MG63 (cell line): ENCODE measurements around the gene GPS1. TPM values are rescaled to one million over a fixed set of nuclear protein-coding genes. Genes with fewer than 3 reads are reported as not detected.
A peak's percentile ranks its signal among the peaks of the same experiment; 100 is the strongest.

Experiments used
- DNase-seq: peaks from one replicate; pipeline ENCODE4 v3.0.0-alpha.2; 2020
- H3K27me3 ChIP-seq: fragments of 250-450 bp; sonication (Bioruptor Pico); 2 replicates; pipeline ENCODE4 v1.5.1; 2020; ENCODE audit warnings: mild to moderate bottlenecking, moderate library complexity
- H3K36me3 ChIP-seq: fragments of 250-450 bp; sonication (Bioruptor Pico); 2 replicates; pipeline ENCODE4 v1.5.1; 2020; ENCODE audit warnings: mild to moderate bottlenecking, moderate library complexity
- H3K4me3 ChIP-seq: fragments of 250-450 bp; sonication (Bioruptor Pico); 2 replicates; pipeline ENCODE4 v1.5.1; 2020; ENCODE audit warnings: mild to moderate bottlenecking, moderate library complexity
- H3K9me3 ChIP-seq: fragments of 250-450 bp; sonication (Bioruptor Pico); 2 replicates; pipeline ENCODE4 v1.5.1; 2020; ENCODE audit warnings: mild to moderate bottlenecking, moderate library complexity
- total RNA-seq: library from RNA; depleted of rRNA; stranded (reverse); fragments of >200 nt; shearing (Covaris generic); gene quantifications from 2 replicates; pipeline ENCODE4 v1.2.3, GENCODE V29; 2014; ENCODE audit warnings: low replicate concordance

Gene GPS1
- total RNA-seq, 1 experiment from 2014 or later, result 181 TPM

GRCh38 chr17:82095777-82096708 is 44.3 kb downstream of the GPS1 start:
- peaks cover 62% of the 10 kb centered on the region for H3K36me3 ChIP-seq
- H3K9me3 ChIP-seq, result no peaks in the 10 kb centered on the region
- DNase-seq, result no peak
- H3K27me3 ChIP-seq, result no peaks in the 10 kb centered on the region
- peak overlapping the region; percentile 84 for H3K4me3 ChIP-seq

- Histone ChIP-seq H3K36me3 (peaks cover 55% of the 10 kb centered on the region), H3K9me3 (no peaks in the 10 kb centered on the region), H3K4me3 (peak overlapping the region; percentile 84), H3K27me3 (no peaks in the 10 kb centered on the region)
- DNase-seq, result no peak
These were observed 45.0 kb downstream of the GPS1 start for GRCh38 chr17:82096709-82097183.

DNA sequence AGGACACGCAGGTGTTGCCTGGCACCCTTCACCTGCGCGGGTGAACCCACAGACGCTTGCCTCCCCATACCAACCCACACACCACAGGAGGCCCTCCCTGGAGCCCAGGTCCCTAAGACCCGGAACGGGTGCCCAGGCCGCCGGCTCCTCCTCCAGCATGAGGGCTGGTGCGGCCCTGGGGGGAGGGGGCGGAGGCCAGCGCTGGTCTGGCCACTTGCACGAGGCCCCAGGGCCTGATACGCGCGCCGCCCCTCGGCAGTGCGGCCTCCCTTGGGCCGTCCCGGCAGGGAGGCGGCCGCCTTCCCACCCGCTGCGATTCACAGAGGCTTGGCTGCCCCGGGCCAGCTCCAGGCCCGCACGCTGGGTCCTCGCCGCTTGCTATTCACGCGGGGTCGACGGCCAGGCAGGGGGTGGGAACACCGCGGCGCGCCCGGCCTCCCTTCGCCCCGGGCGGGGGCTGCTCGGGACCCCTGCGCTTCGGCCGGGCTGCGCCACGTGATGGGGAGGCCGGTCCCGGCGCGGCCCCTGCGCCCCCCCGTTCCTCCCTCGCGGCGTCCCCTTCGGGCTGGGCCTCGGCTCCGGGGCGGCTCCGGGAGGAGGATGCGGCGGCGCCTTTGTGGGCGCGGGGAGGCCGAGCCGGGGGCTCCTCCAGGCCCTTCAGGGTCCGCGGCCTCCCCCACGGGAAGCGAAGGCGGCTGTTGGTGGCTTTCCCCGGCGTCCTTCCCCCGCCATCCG is 45.7 kb downstream of the GPS1 start:
- DNase-seq, result peak; percentile 73
- peak overlapping the region; percentile 84 for H3K4me3 ChIP-seq
- H3K36me3 ChIP-seq, result peaks cover 49% of the 10 kb centered on the region
- no peaks in the 10 kb centered on the region for H3K9me3 ChIP-seq
- no peaks in the 10 kb centered on the region for H3K27me3 ChIP-seq

- Histone ChIP-seq H3K36me3 (peaks cover 46% of the 10 kb centered on the region), H3K9me3 (no peaks in the 10 kb centered on the region), H3K27me3 (no peaks in the 10 kb centered on the region), H3K4me3 (peak overlapping the region; percentile 84)
- DNase-seq, result no peak
These were observed 46.1 kb downstream of the GPS1 start for GRCh38 chr17:82097919-82098168.

GRCh38 chr17:82098169-82098938 is 46.7 kb downstream of the GPS1 start, which contains the start of gene FASN:
TSS of gene FASN (minus strand) at chr17:82098236. CDS start at chr17:82096445, 1,791 bp downstream.
- H3K9me3 ChIP-seq, result no peaks in the 10 kb centered on the region
- no peaks in the 10 kb centered on the region for H3K27me3 ChIP-seq
- H3K36me3 ChIP-seq, result peaks cover 40% of the 10 kb centered on the region
- H3K4me3 ChIP-seq, result peak within 1 kb of the TSS; percentile 84
- DNase-seq, result peak; percentile 98

DNA sequence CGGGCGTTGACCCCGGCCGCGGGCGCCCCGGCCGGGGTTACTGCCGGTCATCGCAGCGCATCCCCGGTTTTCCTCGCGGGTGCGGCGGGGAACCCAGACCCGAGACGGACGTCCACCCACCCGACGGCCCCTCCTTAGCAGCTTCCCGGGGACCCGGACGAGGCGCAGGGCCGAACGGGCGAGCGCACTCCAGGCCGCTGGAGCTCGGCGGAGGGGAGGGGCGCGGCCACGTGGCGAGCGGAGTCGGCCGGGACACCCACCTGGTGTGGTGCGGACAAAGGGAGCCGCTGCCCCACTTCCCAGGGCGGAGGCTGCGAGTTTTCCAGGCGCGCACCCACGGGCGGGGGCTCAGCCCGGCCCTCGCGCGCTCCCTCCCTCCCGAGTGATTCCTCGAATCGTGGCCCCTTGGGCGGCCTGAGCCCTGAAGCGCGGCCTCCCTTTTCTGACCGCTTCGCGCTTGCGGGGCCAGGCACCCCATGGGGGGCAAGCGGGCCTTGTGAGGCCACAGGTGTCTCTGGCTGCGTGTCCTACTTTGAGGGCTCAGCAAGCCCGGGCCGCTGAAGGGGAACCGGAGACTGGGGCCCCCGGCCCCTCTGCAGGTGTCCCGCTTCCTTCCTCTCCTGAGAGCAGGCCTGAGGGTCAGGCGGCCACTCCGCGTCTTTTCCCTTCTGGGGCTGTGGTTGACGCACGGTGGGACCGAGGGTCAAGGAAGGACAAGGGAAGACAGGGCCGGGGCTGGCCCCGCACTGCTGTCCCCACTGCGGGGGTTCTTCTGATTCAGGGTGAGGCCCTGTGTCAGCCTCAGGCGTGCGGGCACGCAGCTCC is 47.5 kb downstream of the GPS1 start:
- Histone ChIP-seq H3K9me3 (no peaks in the 10 kb centered on the region), H3K36me3 (peaks cover 34% of the 10 kb centered on the region)
- DNase-seq, result no peak

DNA sequence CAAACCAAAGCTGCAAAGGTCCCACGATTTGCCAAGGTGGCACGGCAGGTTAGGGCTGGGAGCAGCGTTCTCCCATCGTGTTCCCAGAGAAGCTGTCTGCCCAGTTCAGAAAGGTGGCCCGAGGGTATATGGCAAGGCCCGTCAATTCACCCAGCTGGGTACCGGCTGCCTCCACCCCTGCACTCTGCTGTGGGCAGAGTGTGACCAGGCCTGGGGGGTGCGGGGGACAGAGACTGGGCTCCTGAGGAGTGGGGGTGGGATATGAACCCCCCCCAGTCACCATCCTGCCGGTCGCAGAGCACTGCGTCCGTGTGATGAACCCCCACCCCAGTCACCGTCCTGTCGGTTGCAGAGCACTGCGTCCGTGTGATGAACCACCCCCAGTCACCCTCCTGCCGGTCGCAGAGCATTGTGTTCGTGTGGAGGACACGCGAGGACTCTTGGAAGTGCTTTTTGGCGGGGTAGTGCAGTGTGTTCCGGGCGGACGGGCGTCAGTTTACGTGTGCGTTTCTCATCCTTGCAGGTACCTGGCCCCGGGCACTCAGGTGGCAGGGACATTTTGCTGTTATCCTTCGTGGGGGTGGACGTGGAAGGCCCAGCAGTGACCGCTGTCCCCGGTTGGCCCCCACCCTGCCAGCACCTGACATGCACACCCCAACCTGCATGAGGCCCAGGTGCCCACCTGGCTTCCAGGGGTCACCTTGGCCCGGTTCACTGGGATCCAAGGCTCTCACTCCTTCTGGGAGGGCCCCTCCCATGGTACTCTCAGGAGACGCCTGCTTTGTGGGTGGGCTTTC is 49.0 kb downstream of the GPS1 start:
- DNase-seq, result no peak

More for the DNA sequence above, 47.5 kb downstream of the GPS1 start:
- Histone ChIP-seq H3K4me3 (peak overlapping the region; percentile 51), H3K27me3 (no peaks in the 10 kb centered on the region)

GRCh38 chr17:82101301-82101715 is 49.6 kb downstream of the GPS1 start:
- Histone ChIP-seq H3K27me3 (no peaks in the 10 kb centered on the region), H3K36me3 (peaks cover 14% of the 10 kb centered on the region), H3K4me3 (no peak overlapping the region), H3K9me3 (no peaks in the 10 kb centered on the region)
- DNase-seq, result no peak

More for the DNA sequence above, 49.0 kb downstream of the GPS1 start:
- no peaks in the 10 kb centered on the region for H3K9me3 ChIP-seq
- peaks cover 21% of the 10 kb centered on the region for H3K36me3 ChIP-seq
- H3K4me3 ChIP-seq, result no peak overlapping the region
- no peaks in the 10 kb centered on the region for H3K27me3 ChIP-seq

DNA sequence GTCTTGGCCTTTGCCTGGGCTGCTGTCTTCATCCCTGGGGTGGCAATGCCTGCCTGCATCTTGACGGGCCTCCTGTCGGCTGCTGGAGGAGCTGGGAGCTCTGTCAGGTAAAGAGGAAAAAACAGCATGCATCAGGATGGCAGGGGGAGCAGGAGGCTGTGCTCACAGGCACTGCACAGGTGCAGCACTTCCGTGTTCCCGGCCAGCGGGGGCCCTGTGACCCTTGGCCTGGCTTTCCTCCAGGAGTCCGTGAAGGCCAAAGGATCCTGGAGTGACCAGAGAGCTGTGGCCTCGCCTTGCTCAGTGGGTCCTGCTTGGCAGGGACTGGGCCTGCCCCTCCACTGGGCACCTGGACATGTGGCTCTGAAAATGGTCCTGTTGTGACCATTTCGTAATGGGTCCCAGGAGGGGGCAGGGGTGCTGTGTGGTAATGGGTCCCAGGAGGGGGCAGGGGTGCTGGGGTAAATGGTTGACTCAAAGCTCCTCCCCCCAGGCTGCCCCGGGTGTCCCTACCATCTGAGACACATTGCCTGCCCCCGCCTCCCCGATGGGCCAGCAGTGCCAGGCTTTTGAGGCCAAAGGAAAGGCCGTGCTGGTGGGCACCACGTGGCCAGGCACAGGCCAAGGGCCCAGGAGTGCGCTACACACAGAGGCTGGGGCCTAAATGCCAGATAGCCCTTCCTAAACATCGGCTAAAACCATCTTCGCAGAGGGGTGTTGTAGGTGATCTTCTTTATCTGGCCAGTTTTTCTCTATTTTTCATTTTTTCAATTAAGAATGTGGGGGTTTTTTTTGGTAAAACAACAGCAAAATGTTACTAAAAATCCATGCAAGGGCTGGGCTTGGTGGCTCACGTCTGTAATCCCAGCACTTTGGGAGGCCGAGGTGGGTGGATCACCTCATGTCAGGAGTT is 50.3 kb downstream of the GPS1 start:
- Histone ChIP-seq H3K36me3 (peaks cover 7% of the 10 kb centered on the region), H3K4me3 (no peak overlapping the region), H3K9me3 (no peaks in the 10 kb centered on the region), H3K27me3 (no peaks in the 10 kb centered on the region)
- no peak for DNase-seq

GRCh38 chr17:82103553-82104451 is 52.1 kb downstream of the GPS1 start:
- peaks cover 7% of the 10 kb centered on the region for H3K36me3 ChIP-seq
- H3K27me3 ChIP-seq, result no peaks in the 10 kb centered on the region
- no peak overlapping the region for H3K4me3 ChIP-seq
- H3K9me3 ChIP-seq, result no peaks in the 10 kb centered on the region
- no peak for DNase-seq

GRCh38 chr17:82104797-82105416 is 53.2 kb downstream of the GPS1 start:
- Histone ChIP-seq H3K27me3 (no peaks in the 10 kb centered on the region), H3K4me3 (no peak overlapping the region), H3K9me3 (no peaks in the 10 kb centered on the region), H3K36me3 (0 out of 2 replicates have a peak, but pooled peaks cover 3% of the 10 kb centered on the region)
- DNase-seq, result no peak

GRCh38 chr17:82105417-82105881 is 53.8 kb downstream of the GPS1 start:
- H3K4me3 ChIP-seq, result no peak overlapping the region
- no peaks in the 10 kb centered on the region for H3K27me3 ChIP-seq
- H3K9me3 ChIP-seq, result no peaks in the 10 kb centered on the region
- peaks cover 5% of the 10 kb centered on the region; the same call in 1 of the 2 replicates for H3K36me3 ChIP-seq
- DNase-seq, result no peak
